GM21381 (cell line): ENCODE results near the gene HEATR5A.
"Not testable (repeated sequence)": the region's sequence is repeated elsewhere in the genome, so short reads cannot be mapped to it uniquely, and the experiment has no call there.

Experiments
- ATAC-seq: cut with Tn5 transposase; IDR thresholded peaks from one replicate; pipeline ENCODE4 v1.9.1; 2021; ENCODE audit warnings: mild to moderate bottlenecking, moderate library complexity; ENCODE audit not compliant: unreplicated experiment

HEATR5A gene

DNA sequence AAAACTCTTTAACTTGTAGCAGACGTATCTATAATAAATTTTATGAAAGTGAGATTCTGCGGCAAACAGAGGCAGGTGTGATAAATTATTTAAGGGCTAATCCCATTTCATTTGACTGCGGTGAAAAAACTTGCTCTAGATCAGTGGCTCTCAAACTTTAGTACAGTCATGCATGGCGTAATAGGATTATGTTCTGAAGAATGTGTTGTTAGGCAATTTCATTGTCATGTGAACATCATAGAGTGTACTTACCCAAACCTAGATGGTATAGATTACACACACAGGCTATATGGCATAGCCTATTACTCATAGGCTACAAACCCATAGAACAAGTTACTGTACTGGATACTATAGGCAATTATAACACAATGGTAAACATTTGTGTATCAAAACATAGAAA lies 83.7 kb downstream of the HEATR5A start:
- no peak for ATAC-seq

DNA sequence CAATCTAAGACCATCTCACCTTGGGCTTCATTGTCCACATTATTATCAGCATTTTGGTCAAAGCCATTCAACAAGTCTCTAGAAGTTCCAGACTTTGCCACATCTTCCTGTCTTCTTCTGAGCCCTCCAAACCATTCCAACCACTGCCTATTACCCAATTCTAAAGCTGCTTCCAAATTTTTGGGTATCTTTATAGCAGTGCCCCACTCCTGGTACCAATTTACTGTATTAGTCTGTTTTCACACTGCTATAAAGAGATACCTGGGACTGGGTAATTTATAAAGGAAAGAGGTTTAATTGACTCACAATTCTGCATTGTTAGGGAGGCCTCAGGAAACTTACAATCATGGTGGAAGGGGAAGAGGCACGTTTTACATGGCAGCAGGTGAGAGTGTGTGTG lies 89.0 kb downstream of the HEATR5A start:
- not testable (repeated sequence) for ATAC-seq

DNA sequence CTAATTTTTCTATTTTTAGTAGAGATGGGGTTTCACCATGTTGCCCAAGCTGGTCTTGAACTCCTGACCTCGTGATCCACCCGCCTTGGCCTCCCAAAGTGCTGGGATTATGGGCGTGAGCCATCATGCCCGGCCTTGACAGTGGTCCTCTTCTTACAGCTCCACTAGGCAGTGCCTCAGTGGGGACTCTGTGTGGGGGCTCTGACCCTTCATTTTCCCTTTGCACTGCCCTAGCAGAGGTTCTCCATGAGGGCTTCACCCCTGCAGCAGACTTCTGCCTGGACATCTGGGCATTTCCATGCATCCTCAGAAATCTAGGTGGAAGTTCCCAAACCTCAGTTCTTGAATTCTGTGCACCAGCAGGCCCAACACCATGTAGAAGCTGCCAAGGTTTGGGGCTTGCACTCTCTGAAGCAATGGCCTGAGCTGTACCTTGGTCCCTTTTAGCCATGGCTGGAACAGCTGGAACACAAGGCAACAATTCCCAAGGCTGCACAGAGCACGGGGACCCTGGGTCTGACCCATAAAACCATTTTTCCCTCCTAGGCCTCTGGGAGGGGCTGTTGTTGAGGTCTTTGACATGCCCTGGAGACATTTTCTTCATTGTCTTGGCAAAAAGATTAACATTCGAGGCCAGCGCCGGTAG lies 90.4 kb downstream of the HEATR5A start:
- ATAC-seq = not testable (repeated sequence)

DNA sequence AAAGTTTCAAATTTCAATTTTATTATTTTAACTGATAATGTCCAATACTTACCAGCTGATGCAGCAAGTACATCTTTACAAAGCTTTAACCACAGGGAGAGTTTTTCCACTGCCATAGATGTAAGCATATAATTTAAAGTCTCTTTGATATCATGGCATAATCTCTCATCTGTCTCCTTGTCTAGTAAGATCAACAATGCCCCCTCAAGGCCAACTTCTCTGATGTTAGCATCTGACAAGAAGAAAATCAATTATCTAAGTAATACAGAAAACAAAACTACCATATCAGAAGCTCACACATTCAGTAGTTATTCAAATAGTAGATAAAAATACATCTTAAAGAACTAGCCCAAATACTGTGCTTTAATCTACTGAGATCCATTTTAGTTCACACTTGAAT lies 94.2 kb downstream of the HEATR5A start:
- ATAC-seq = no peak

DNA sequence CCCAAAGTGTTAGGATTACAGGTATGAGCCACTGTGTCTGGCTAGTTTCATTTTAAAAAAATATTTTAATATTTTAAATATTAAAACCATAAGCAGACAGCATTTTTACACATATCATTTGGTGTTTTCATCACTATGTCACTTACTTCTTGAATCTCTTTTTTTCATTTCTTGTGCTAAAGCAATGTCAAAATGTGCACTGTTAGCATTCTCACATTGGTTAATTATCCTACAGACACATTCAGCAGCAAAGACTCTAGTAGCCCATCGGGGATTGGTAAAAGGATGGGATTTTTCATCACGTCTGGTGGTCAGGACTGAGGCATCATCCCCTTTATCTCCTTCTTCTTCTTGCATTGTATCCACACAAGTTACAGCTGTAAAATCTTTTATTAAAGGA lies 96.9 kb downstream of the HEATR5A start:
- no peak for ATAC-seq

DNA sequence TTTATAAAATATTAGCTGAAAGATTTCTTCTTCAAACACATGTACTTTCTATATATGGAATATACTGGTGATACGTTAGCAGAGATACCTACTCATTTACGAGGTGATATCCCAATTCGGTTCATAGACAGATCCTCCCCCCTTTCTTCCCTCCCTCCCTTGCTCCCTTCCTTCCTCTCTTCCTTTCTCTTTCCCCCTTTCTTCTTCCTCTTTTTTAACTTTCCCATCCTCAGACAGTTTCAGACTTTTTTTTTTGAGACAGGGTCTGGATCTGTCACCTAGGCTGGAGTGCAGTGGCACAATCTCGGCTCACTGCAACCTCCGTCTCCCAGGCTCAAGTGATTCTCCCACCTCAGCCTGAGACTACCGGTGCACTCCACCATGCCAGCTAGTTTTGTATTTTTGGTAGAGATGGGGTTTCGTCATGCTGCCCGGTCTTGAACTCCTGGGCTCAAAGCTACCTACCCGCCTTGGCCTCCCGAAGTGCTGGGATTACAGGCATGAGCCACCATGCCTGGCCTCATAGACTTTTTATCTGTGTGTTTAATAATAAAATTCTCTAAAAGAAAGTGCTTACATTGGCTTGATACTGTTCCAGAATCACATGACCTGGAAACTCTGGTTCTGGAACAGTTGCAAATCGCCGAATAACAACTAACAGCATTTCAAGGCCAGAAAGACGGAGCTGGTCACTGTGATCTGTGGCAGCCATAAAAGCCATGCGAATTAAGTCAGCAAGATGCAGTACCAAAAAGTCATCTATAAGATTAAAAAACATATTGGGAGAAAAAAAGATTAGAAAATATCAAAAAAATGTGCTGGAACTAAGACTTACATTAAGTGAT lies 99.2 kb downstream of the HEATR5A start:
- no peak for ATAC-seq

DNA sequence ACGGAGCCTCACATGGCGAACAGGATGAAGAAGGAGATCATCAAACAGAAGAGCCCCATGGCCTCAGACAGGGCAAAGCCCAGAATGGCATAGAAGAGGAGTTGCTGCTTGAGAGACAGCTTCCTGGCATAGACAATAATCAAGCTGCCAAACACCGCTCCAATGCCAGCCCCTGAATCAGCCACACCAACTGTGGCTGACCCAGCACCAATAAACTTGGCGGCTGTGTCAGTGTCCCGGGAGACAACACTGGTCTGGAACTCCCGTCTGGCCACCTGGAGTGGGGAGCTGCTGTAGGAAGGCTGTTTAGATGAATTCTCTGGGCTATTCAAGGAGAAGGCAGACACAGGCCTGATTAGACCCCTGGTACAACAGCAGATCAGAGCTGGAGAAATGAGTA lies 100.1 kb downstream of the HEATR5A start:
- ATAC-seq = no peak

DNA sequence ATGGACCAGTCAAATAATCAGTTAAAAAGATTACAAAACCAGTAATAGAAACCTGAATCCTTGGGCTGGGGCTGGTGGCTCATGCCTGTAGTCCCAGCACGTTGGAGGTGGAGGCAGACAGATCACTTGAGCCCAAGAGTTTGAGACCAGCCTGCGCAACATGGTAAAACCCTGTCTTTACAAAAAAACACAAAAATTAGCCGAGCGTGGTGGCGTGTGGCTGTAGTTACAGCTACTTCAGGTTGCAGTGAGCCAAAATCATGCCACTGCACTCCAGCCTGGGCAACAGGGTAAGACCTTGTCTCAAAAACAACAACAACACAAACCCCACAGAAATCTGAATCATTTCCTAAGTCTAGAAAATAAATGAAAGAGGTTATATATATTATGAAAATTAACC lies 100.6 kb downstream of the HEATR5A start:
- ATAC-seq = no peak

DNA sequence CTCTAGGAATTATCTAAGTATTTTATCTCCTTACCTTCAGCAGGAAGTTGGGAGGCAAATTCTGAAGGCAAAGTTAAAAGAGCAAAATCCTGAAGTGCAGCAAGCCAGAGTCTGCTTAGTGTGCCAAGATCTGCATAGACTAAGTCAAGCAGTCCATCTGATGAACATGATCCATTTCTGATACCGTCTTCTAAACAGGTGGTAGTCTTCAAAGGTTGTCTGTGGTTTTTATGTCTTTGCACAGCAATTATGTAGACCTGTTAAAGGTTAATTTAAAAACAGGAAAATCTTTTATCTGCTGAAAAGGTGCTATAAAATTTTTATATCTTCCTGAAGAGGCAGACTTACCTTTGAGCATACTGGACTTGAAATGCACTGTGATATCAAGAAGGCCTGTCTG lies 107.4 kb downstream of the HEATR5A start:
- ATAC-seq = no peak

DNA sequence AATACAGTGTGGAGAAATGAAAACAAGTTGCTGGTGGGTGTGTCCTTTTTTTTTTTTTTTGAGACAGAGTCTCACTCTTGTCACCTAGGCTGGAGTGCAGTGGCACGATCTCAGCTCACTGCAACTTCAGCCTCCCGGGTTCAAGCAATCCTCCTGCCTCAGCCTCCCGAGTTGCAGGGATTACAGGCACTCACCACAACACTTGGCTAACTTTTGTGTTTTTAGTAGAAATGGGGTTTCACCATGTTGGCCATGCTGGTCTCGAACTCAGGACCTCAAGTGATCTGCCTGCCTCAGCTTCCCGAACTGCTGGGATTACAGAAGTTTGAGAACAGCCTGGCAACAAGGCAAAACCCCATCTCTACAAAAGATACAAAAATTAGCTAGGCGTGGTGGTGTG lies 108.0 kb downstream of the HEATR5A start:
- ATAC-seq = not testable (repeated sequence)

DNA sequence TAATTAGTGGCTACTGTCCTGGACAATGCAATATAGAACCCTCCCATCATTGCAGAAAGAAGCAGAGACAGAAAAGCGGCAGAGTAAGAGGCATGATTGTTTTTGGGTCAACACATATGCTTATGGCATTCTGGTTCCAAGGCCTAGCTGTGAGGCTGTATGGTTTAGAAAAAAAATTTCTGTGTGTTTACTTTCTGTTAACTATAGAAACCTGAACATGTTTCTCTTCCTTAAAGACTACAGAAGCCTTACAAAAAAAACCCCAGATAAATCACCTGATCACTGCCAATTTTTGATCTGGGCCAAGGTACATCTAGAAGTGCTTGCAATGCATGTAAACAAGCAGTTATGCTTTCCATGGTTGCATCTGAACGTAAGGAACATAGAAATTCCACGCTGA lies 112.7 kb downstream of the HEATR5A start:
- ATAC-seq = no peak

DNA sequence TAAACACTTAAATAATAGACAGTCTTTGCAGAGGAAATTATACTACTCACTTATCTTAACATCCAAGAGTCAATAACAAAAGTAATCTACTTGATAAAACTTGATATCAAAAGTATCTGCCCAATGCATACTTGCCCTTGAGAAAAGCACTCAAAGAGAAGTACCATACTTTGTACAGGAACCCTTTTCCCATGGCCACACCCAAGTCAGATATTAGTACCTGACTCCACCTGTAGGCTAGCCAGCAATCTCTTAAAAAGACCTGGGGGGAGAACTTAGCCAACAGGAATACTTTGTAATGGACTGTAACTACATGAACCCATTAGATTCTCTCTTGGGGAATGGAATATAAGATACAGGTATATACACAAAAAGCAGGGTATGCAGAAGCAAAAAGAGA lies 113.2 kb downstream of the HEATR5A start:
- ATAC-seq = no peak

DNA sequence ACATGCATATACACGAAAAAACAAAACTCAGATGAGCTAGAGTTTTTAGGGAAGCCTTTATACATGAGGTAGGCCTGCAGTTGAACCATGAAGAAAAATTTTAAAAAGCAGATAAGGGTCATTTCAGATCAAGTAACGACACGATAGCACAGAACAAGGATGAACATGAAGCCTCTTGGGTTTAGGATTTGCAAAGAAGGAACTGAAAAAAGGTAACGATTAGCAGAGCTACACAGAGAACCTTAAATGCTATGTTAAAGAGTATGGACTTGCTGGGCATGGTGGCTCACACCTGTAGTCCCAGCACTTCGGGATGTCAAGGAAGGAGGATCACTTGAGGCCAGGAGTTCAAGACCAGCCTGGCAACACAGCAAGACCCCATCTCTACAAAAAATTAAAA lies 116.7 kb downstream of the HEATR5A start:
- ATAC-seq = no peak

DNA sequence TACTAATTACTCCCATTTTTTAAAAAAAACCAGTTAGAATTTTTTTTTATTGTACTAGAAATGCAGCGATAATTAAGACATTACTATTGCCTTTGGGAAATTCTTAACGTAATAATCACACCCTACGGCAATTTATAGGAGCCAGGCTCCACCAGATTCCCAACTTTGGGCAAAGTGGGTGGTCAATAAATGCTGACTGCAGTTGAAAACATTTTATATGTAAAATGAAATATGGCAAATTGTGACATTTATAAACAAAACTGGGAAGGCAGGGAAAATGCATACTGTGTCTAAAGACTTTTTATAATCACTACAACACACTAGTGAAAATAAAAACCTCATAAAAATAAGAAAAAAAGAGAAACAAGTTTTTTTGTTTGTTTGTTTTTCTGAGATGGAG lies 119.5 kb downstream of the HEATR5A start:
- ATAC-seq = no peak

DNA sequence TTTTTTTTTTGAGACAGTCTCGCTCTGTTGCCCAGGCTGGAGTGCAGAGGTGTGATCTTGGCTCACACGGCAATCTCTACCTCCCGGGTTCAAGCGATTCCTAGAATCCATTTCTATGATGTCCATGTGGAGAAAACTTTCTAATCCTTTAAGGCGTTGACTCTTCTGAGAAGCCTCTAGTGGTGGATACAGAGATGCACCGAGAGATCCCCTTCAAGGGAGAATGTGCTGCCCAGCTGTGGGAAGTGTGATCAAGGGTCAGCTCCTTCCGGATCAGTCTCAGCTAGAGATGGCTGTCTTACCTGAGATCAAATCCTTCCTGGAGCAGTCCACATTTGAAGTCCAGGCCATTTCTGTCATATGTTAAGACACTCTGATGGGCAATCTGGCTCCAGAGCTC lies 120.1 kb downstream of the HEATR5A start:
- ATAC-seq = no peak

DNA sequence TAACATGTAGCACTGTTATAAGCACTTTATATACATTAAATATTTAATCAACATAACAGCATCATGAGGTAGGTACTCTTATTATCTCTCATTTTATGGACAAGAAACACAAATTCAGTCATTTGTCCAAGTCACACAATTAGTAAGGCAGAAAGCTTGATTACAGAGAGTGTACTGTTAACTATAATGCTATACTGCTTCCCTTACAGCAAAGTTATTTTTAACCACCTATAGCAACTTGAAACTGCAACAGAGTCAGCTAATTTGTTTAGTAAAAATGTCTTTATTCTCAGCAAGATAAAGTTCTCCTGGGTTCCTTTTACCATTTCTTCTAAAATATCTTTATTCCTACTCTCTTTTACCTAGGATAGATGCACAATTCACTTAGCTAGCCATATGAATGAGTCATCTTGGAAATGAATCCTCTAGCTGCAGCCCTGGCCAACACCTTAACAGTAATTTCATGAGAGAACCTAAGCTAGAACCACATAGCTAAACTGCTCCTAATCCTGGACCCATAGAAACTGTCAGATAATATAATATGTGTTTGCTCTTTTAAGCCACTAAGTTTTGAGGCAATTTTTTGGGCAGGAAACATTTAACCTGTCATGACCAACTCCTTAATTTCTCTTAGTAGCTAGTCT lies 122.5 kb downstream of the HEATR5A start:
- ATAC-seq = no peak

DNA sequence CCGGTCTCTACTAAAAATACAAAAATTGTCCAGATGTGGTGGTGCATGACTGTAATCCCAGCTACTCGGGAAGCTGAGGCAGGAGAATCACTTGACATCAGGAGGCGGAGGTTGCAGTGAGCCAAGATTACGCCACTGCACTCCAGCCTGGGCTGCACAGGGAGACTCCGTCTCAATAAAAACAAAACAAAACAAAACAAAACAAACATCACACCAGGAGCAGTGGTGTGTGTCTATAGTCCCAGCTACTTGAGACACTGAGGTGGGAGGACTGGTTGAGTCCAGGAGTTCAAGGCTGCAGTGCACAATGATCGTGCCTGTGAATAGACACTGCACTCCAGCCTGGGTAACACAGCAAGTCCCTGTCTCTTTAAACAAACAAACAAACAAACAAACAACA lies 123.2 kb downstream of the HEATR5A start:
- no peak for ATAC-seq

DNA sequence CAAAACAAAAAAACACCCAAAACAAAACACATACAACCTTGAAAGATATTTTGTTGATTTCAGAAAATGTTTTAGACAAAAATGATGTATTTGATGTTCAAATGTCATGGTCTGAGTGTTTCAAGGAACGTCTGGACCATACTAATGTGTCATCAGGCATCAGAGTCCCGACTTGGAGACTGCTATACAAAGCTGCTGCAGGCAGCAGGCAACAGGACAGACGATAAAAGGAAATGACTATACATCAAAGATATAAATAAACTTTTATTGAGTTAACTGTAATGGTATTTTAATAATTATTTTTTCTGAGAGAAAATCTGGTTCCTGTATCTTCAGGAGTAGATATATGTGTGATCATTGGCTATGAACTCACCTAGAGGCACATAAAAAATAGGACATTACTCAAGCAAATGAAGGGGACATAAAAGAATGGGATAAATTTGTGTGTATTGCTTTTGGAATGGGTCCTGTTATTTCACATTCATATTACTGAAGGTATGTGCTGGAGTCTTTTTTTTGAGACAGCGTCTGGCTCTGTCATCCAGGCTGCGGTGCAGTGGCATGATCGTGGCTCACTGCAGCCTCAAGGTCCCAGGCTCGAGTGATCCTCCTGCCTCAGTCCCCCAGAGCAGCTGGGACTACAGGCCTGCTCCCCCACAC lies 125.5 kb downstream of the HEATR5A start:
- ATAC-seq = no peak

DNA sequence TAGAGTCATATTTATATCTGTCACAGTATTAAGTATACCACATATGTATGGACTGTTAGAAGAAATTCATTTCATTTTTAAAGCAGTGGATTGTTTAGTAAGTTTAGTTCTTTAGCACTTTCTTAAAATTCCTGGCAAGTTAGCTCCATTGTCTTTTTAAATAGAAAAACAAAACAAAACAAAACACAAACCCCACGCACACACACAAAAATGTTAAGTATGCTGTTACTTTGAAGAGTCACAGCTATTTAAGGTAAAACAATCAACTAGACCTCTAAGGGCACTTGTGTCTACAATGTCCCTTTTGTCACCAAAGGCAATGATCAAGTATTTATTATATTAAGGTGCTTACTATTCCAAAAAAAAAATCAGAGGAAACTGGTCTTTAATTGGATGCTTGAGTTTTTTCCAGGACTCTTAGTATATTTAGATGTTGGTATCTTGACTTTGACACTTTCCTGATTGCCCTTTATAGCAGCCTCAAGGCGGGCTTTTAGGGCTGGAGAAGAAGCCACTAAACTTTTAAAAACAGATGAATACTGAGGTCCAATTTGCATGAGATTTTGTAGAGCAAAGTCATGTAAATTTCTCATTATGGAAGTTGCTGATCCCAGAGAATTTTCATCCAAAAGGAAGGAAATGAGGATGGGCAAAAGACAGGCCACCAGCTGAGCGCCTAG lies 127.3 kb downstream of the HEATR5A start:
- ATAC-seq = no peak

DNA sequence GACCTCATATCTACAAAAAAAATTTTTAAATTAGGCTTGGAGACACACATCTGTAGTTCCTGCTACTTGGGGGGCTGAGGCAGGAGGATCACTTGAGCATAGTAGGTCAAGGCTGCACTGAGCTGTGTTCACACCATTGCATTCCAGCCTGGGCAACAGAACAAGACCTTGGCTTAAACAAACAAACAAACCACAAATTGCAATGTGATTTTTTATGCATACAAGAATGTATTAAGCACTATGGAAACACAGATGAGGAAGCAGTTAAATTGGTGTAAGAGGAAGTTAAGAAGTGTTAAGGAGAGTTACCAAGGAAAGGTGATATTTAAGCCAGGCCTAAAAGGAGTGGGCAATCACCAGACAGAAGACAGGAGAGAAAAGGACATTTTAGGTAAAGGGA lies 129.1 kb downstream of the HEATR5A start:
- ATAC-seq = no peak
